SHP77 (cell line): ENCODE measurements around the gene PDE11A.
"Not testable (repeated sequence)": the region's sequence is repeated elsewhere in the genome, so short reads cannot be mapped to it uniquely, and the experiment has no call there.

Experiments used
- DNase-seq, 2 experiments: peaks; one replicate each; lab custom pipeline; 2025; lab: John Stamatoyannopoulos, UW

The PDE11A gene

GRCh38 chr2:178008636-178009289 lies 63.8 kb downstream of the PDE11A start:
- DNase-seq = peak; percentile 66 to 74

DNA sequence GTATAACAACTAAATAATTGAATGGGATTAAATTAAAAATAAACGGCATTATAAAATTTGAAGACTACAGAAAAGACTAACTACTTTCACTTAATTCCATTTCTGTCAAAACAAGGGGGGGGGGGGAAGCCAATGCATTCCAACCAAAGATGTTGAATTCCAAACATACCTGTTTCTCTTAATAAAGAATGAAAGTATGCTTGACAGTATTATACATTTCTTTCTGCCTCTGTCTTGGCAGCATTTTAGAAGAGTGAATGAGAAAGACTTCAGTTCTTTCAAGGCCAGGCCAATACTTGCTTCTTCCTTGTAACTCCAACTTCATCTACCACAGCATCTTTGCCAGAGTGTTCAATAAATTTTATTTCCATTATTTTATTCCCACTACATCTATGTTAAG lies 65.9 kb downstream of the PDE11A start:
- no peak for DNase-seq

DNA sequence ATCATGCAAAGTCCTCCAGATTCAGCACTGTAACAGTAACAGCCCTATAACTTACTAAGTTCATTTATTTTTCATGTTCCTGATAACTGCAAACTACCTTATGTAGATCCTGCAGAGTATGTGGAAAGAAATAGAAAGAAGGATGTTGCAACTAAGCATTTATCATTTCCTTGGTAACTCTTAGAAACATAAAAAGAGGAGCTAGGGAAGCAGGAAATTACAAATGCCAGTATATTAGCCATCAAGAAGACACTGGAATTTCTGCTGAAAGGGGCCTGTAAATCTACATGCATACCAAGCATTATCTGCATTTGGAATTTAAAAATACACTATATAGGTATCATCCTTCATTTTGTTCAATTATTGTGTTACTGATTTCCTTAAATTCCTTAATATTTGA lies 66.8 kb downstream of the PDE11A start:
- no peak for DNase-seq

DNA sequence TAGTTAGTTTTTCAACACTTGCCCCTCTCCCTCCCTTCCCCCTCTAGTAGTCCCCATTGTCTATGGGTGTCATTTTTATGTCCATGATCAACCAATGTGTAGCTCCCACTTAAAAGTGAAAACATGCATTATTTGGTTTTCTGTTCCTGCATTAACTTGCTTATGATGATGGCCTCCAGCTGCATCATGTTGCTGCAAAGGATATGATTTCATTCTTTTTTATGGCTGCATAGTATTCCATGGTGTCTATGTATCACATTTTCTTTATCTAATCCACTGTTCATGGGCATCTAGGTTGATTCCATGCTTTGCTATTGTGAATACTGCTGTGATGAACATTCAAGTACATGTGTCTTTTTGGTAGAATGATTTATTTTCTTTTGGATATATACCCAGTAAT lies 70.5 kb downstream of the PDE11A start:
- DNase-seq = no peak

GRCh38 chr2:177998996-177999395 lies 73.6 kb downstream of the PDE11A start:
- no peak for DNase-seq

DNA sequence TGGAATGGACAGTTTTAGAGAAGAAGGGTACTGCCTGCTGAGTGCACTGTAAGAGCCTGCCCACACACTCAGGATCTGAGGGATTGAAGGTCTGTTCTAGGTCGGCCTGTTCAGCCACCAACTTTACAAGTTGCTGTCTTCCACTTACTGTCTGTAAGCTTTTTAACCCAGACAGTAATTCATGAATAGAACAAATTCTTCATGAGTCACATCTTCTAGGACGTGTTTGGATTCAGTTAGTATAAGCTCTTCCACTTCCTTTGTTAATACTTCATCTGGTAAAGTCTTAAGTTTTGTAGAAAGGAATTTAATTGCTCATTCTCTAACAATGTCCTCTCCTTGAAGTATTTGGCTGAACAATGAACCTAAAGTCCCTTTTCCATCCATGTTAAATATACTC lies 74.6 kb downstream of the PDE11A start:
- DNase-seq = no peak

DNA sequence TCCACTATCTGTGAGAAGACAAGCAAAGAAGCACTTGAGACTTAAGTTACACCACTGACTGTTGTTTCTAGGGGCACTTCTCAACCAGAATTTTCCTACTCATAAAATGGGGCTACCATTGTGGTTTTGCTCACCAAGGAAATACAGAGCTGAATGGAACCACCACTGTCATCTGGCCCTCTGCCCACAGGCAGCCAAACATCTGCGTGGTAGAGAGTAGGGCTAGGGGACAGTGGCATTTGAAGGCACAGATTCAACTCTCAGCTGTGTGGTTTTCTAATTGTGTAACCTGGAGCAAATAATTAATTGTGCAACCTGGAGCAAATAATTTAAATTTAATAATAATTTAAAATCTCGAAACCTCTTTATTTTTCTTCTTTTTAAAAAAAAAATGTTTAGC lies 79.6 kb downstream of the PDE11A start:
- DNase-seq = no peak

- DNase-seq = no peak
Observed at GRCh38 chr2:177989029-177989885, 83.3 kb downstream of the PDE11A start.

DNA sequence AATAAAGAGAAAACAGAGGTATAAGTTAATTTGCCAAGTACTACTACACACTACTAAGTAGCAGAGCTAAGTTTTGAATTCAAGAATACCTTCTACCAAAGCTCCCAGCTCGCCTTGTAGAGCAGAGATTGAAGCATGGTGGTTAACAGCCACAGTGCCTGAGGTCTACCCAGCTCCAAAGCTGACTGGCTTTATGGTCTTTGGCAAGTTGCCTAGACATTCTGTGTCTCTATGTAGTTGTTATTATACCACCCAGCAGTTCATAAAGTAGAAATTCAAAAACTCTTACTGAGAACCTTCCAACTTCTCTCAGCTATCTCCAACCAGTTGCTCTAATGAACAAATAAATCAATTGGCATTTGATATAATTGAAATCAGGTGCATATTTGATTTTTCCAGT lies 87.8 kb downstream of the PDE11A start:
- peak; percentile 5 to 28 for DNase-seq

DNA sequence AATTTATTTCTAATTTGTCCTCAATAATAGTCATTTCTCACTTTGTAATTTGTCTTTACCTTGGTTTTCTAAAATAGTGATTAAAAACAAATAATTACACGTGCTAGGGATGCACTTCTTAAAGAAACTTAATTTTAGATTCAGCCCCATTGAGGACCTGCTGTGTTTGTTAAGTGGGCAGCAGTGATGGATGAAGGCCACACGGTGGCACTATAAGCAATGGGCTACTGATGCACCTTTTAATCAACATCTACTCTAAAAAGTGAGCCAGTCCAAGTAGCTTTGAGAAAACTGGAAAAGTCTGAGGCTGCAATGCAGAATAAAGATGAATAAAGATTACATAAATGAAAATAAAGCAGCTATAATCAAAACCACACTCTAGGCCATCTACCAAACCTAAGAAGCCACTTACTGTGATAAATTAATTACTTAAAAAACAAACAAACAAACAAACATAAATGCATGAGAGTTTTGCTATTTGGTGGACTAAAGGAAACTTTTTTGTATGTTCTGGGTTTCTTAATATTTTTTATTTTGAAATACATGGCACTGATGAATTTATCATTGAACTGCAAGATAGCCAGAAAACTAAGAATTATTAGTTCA lies 89.3 kb downstream of the PDE11A start:
- peak in 1 of 2 experiments; percentile 26 for DNase-seq

- DNase-seq = peak in 1 of 2 experiments; percentile 10
Observed at GRCh38 chr2:177972782-177973181, 99.8 kb downstream of the PDE11A start.

DNA sequence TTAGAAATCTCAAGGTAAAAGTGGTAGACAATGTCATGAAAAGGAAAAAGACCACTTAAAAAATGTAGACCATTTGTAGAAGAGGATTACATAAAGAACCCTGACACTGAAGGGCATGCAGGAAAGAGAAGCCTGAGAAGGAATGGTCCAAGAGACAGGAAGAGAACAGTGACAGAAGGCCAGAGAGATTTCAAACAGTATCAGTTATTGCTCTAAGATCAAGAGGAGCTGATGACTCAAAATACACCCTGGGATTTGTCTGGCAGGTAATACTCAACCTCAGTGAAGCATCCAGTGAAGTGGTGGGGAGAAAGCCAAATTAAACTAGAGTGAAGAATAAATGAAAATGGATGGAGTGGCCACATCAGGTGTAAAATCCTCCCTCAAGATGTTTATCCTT lies 100.5 kb downstream of the PDE11A start:
- DNase-seq = no peak

GRCh38 chr2:177970670-177971454 lies 101.7 kb downstream of the PDE11A start:
- DNase-seq = no peak

DNA sequence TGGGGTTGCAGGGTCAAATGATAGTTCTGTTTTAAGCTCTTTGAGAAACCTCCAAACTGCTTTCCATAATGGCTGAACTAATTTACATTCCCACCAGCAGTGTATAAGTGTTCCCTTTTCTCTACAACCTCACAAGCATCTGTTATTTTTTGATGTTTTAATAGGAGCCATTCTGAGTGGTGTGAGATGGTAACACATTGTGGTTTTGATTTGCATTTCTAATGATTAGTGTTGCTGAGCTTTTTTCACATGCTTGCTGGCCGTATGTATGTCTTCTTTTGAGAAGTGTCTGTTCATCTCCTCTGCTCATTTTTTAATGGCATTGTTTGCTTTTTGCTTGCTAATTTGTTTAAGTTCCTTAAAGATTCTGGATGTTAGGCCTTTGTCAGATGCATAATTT lies 107.7 kb downstream of the PDE11A start:
- no peak for DNase-seq

DNA sequence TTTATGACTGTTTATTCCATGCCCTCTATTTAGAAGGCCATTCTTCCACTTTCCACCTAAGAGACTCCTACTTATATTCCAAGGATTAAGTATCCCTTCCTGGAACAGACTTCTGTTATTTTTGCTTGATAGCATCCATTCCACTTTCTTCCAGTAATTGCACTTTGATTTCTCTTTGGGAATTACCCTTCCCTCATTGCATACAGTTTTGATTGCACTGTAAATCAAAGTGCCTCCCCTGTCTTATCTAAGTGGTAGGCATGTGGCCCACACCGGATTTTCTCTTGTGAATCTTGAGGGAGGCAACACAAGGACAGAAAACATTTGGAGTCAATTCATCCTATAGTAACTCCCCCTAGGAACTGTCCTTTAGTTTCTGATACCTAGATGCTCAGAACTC lies 120.4 kb downstream of the PDE11A start:
- no peak for DNase-seq

GRCh38 chr2:177947598-177947997 lies 125.0 kb downstream of the PDE11A start:
- not testable (repeated sequence) for DNase-seq

DNA sequence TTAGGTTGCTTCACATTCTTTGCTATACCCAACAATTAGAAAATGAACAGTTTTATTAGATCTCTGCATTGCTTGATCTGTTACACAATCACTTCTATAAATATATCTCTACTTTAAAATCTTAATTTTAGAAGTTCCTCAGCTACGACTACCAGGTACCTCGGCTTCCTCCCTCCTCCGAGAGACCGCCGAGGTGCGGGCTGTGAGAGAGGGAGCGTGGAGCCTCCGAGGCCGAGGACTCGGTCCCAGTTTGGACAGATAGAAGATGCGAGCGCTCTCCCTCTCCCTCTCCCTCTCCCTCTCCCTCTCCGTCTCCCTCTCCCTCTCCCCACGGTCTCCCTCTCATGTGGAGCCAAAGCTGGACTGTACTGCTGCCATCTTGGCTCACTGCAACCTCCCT lies 128.0 kb downstream of the PDE11A start:
- DNase-seq = not testable (repeated sequence)

DNA sequence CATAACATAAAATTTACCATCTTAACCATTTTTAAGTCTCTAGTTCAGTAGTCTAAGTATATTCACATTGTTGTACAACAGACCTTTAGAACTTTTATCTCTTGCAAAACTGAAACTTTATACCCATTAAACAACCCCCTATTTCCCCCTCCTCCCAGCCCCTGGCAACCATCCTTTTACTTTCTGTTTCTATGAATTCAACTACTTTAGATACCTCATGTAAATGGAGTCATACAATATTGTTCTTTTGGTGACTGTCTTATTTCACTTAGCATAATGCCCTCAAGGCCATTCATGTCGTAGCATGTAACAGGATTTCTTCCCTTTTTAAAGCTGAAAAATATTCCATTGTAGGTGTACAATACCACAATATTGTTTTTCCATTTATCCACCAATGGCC lies 129.8 kb downstream of the PDE11A start:
- DNase-seq = no peak

DNA sequence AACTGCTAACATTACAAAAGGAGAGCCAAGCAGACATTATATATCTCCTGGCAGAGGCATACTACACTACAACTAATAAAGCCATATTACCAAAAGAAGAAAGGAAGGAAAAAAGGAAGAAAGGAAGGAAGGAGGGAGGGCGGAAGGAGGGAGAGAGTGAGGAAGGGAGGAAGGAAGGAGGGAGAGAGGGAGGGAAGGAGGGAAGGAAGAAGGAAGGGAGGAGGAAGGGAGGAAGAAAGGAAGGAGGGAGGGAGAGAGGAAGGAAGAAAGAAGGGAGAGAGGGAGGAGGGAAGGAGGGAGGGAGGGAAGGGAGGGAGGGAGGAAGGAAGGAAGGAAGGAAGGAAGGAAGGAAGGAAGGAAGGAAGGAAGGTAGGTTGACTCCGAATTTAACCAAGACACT lies 133.4 kb downstream of the PDE11A start:
- DNase-seq = no peak

DNA sequence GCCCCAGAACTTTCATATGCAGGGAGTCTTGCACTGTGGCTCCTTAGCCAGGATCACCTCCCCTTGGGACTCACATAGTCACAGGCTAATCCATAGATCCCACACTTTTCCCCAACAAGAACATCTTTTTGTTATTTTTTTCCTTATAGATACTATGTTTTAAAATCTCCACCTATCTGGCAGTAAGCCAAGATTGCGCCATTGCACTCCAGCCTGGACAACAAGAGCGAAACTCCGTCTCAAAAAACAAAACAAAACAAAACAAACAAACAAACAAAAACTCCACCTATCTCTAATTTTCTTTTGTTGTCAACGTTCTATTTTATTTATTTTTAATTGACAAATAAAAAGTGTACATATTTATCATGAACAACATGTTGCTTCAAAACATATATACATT lies 141.7 kb downstream of the PDE11A start:
- no peak for DNase-seq

DNA sequence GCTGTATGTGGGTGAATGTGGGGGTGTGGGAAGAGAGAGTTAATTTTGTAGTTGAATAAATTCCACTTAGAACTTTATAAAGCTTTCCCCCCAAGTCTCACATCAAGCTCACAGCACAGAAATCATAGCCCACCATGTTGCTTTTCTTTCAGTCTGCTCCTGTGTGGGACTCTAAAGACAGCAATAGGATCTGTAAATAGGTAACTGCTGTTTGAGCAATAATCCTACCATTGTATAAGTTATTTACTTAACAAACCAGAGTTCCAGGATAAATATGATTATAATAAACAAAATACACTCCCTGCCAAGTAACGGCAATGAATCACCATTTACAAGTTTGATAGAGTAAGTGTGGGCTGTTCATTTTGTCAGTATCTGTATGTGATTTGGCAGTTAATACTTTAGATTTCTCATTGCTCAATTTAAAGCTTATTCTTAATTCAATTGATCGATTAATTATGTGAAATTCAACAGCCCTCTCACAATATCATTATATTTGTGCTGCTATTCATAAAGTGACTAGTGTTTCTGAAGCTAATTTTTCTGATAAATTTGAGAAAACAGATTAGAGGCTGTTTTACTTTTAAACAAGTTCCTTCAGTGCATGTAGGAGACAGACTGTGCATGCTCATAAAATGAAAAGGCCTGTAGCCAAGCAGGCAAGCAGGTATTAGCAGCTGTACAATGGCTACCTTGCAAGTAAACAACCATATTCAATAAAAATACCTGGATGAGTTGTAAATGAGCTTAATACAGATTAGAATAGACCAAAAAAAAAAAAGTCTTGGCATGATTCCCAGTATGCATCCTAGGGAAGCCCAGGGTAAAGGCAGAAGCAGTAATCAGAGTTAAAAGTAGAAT lies 142.7 kb downstream of the PDE11A start:
- DNase-seq = no peak
